H9 (cell line): ENCODE measurements around the gene MLST8. TPM values are rescaled to one million over a fixed set of nuclear protein-coding genes. Genes with fewer than 3 reads are reported as not detected.
A peak's percentile ranks its signal among the peaks of the same experiment; 100 is the strongest.

Experiments used
- DNase-seq: peaks from one replicate; pipeline ENCODE4 v3.0.0-alpha.2; 2017
- H2AFZ ChIP-seq: one replicate; pipeline ENCODE4 v1.6.1; 2013; ENCODE audit warnings: mild to moderate bottlenecking, low read length, control low read depth, moderate library complexity
- H2AK5ac ChIP-seq: 2 replicates; pipeline ENCODE4 v1.6.1; 2013; ENCODE audit warnings: low read length, control low read depth, mixed read lengths; ENCODE audit not compliant: insufficient read length
- H2BK120ac ChIP-seq: one replicate; pipeline ENCODE4 v1.6.1; 2013; ENCODE audit warnings: low read depth, mild to moderate bottlenecking, low read length, control low read depth, inconsistent platforms; ENCODE audit not compliant: poor library complexity, severe bottlenecking
- H2BK12ac ChIP-seq: 2 replicates; pipeline ENCODE4 v1.6.1; 2013; ENCODE audit warnings: low read length, control low read depth, mixed read lengths, low read depth; ENCODE audit not compliant: insufficient read length
- H2BK15ac ChIP-seq: 2 replicates; pipeline ENCODE4 v1.6.1; 2013; ENCODE audit warnings: low read depth, low read length, control low read depth
- H2BK20ac ChIP-seq: one replicate; pipeline ENCODE4 v1.6.1; 2013; ENCODE audit warnings: low read depth, mild to moderate bottlenecking, low read length, control low read depth, inconsistent platforms; ENCODE audit not compliant: poor library complexity, severe bottlenecking
- H2BK5ac ChIP-seq: 2 replicates; pipeline ENCODE4 v1.6.1; 2013; ENCODE audit warnings: low read length, control low read depth, mixed read lengths; ENCODE audit not compliant: insufficient read length
- H3K14ac ChIP-seq: 2 replicates; pipeline ENCODE4 v1.6.1; 2013; ENCODE audit warnings: low read length, control low read depth; ENCODE audit not compliant: insufficient read depth
- H3K18ac ChIP-seq: 2 replicates; pipeline ENCODE4 v1.6.1; 2013; ENCODE audit warnings: low read depth, mild to moderate bottlenecking, mixed read lengths, low read length, control low read depth; ENCODE audit not compliant: insufficient read length
- H3K23ac ChIP-seq: 2 replicates; pipeline ENCODE4 v1.6.1; 2013; ENCODE audit warnings: low read length, control low read depth, mixed read lengths, low read depth; ENCODE audit not compliant: insufficient read length
- H3K23me2 ChIP-seq: 2 replicates; pipeline ENCODE4 v1.6.1; 2013; ENCODE audit warnings: low read depth, mild to moderate bottlenecking, mixed read lengths, low read length, control low read depth; ENCODE audit not compliant: insufficient read length, poor library complexity, severe bottlenecking
- H3K27ac ChIP-seq: 2 replicates; pipeline ENCODE4 v1.5.1; 2013; ENCODE audit warnings: low read length, control low read depth, mixed read lengths, low read depth; ENCODE audit not compliant: insufficient read length
- H3K27me3 ChIP-seq: 2 replicates; pipeline ENCODE4 v1.6.1; 2013; ENCODE audit warnings: low read length, control low read depth, inconsistent platforms; ENCODE audit not compliant: insufficient read depth
- H3K4ac ChIP-seq: 2 replicates; pipeline ENCODE4 v1.6.1; 2013; ENCODE audit warnings: low read depth, mild to moderate bottlenecking, control low read depth, inconsistent platforms, low read length, moderate library complexity
- H3K4me1 ChIP-seq: 2 replicates; pipeline ENCODE4 v1.6.1; 2013; ENCODE audit warnings: low read length, control low read depth, inconsistent platforms; ENCODE audit not compliant: insufficient read depth
- H3K4me2 ChIP-seq: 2 replicates; pipeline ENCODE4 v1.6.1; 2013; ENCODE audit warnings: low read length, control low read depth, mixed read lengths; ENCODE audit not compliant: insufficient read length, insufficient read depth
- H3K56ac ChIP-seq: 2 replicates; pipeline ENCODE4 v1.6.1; 2013; ENCODE audit warnings: low read depth, mild to moderate bottlenecking, mixed read lengths, low read length, control low read depth; ENCODE audit not compliant: insufficient read length
- H3K79me1 ChIP-seq: 2 replicates; pipeline ENCODE4 v1.6.1; 2013; ENCODE audit warnings: low read depth, mild to moderate bottlenecking, moderate library complexity, low read length, control low read depth, inconsistent platforms; ENCODE audit not compliant: insufficient read depth, poor library complexity, severe bottlenecking
- H3K79me2 ChIP-seq: 2 replicates; pipeline ENCODE4 v1.6.1; 2013; ENCODE audit warnings: low read length, control low read depth, inconsistent platforms; ENCODE audit not compliant: insufficient read depth
- H3K9ac ChIP-seq: 2 replicates; pipeline ENCODE4 v1.6.1; 2013; ENCODE audit warnings: low read length, control low read depth, mixed read lengths; ENCODE audit not compliant: insufficient read length; ENCODE audit errors: extremely low read depth
- H3K9me3 ChIP-seq: one replicate; pipeline ENCODE4 v1.6.1; 2013; ENCODE audit warnings: low read depth, low read length, inconsistent platforms; ENCODE audit not compliant: control insufficient read depth
- H3T11ph ChIP-seq: one replicate; pipeline ENCODE4 v1.6.1; 2013; ENCODE audit warnings: mild to moderate bottlenecking, low read length, control low read depth, inconsistent platforms
- H4K20me1 ChIP-seq: one replicate; pipeline ENCODE4 v1.6.1; 2013; ENCODE audit not compliant: control insufficient read depth, insufficient read length, insufficient read depth
- H4K5ac ChIP-seq: 2 replicates; pipeline ENCODE4 v1.6.1; 2013; ENCODE audit warnings: low read depth, mild to moderate bottlenecking, mixed read lengths, low read length, control low read depth; ENCODE audit not compliant: insufficient read length
- H4K8ac ChIP-seq: replicated peaks from 2 replicates; pipeline ENCODE4 v1.6.1; 2013; ENCODE audit warnings: low read length, control low read depth, mixed read lengths, low read depth; ENCODE audit not compliant: insufficient read length
- H4K91ac ChIP-seq: 2 replicates; pipeline ENCODE4 v1.6.1; 2013; ENCODE audit warnings: low read depth, mild to moderate bottlenecking, moderate library complexity, mixed read lengths, low read length, control low read depth; ENCODE audit not compliant: insufficient read length
- H3K27ac Mint-ChIP-seq, 3 experiments: 2 replicates in 2 of 3; 3 replicates in 1 of 3; pipeline ENCODE4 v1.8.0; 2020 to 2021; ENCODE audit warnings: mixed read lengths in 3 of 3, mild to moderate bottlenecking in 1 of 3, moderate library complexity in 1 of 3
- H3K27me3 Mint-ChIP-seq: 2 replicates; pipeline ENCODE4 v1.8.0; 2021; ENCODE audit warnings: low read depth, mild to moderate bottlenecking, moderate library complexity, mixed read lengths
- H3K36me3 Mint-ChIP-seq, 3 experiments: 2 replicates in 2 of 3; 3 replicates in 1 of 3; pipeline ENCODE4 v1.8.0; 2020 to 2021; ENCODE audit warnings: low read depth in 3 of 3, mixed read lengths in 3 of 3; ENCODE audit not compliant: insufficient read depth in 1 of 3
- H3K4me1 Mint-ChIP-seq, 2 experiments: 2 replicates each; pipeline ENCODE4 v1.8.0; 2020; ENCODE audit warnings: mixed read lengths in 2 of 2
- H3K4me3 Mint-ChIP-seq, 2 experiments: 2 replicates in 1 of 2; 3 replicates in 1 of 2; pipeline ENCODE4 v1.8.0; 2020 to 2021; ENCODE audit warnings: mild to moderate bottlenecking in 2 of 2, mixed read lengths in 2 of 2, moderate library complexity in 1 of 2
- H3K9me3 Mint-ChIP-seq, 2 experiments: 2 replicates in 1 of 2; 3 replicates in 1 of 2; pipeline ENCODE4 v1.8.0; 2020; ENCODE audit warnings: mild to moderate bottlenecking in 2 of 2, mixed read lengths in 2 of 2, moderate library complexity in 1 of 2
- WGBS: extraction: QIAGEN DNeasy Blood & Tissue Kit; methylation state at CpG from one replicate; pipeline ENCODE4 v1.1.7; 2013; ENCODE audit warnings: missing lambda C conversion rate, low lambda C conversion rate, mixed read lengths; ENCODE audit not compliant: insufficient read length; ENCODE audit errors: extremely low coverage; 5-methylcytosine and 5-hydroxymethylcytosine counted together
- total RNA-seq: library from RNA; stranded (reverse); gene quantifications from 2 replicates; pipeline ENCODE4 v1.2.1, GENCODE V29; 2021
- TF ChIP-seq, protein P1 (sequence below): fragments of 200-600 bp; sonication (generic); conservative IDR thresholded peaks from 3 replicates; pipeline ENCODE4 v1.8.0; 2021; ENCODE audit warnings: antibody characterized with exemption, mild to moderate bottlenecking

Gene MLST8
- total RNA-seq, 1 experiment from 2014 or later, result 74.5 TPM

DNA sequence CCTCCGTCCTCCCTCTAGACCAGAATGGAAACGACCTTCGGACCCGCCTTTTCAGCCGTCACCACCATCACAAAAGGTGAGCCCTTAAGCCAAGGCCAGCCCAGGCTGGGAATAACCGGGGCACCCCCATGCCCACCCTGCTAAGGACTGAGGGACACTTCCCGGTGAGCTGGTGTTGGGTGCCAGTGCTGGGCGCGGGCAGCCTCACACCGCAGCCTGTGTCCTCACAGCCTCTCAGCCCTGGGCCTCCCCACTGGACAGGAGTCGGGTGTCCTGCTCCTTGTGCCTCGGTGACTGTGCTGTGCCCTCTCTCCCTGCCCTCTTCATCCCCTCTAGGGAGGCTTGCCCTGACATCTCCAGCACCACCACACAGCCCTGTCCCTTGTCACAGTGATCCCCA is 39.4 kb upstream of the MLST8 start:
- DNase-seq, result no peak
- no peaks in the 10 kb centered on the region for H3K23me2 ChIP-seq
- Mint-ChIP-seq H3K27ac (peak overlapping the region; percentile 49 to 85 (median 52); a peak in 3 of 7 replicates), H3K4me3 (no peak overlapping the region), H3K27me3 (no peaks in the 10 kb centered on the region), H3K9me3 (no peaks in the 10 kb centered on the region), H3K4me1 (no peaks in the 10 kb centered on the region), H3K36me3 (peaks cover 9 to 31% (median 31%) of the 10 kb centered on the region in 3 experiments)
- H3K56ac ChIP-seq, result no peak overlapping the region
- no peak overlapping the region for H2AK5ac ChIP-seq
- H3K18ac ChIP-seq, result no peak overlapping the region
- H3K27me3 ChIP-seq, result no peaks in the 10 kb centered on the region
- H2AFZ ChIP-seq, result no peak overlapping the region
- H4K20me1 ChIP-seq, result peaks cover 2% of the 10 kb centered on the region
- peaks cover 10% of the 10 kb centered on the region; the same call in 1 of the 2 replicates for H3K79me2 ChIP-seq
- H4K5ac ChIP-seq, result no peak overlapping the region
- no peak overlapping the region for H2BK120ac ChIP-seq
- no peak overlapping the region for H3K9ac ChIP-seq
- H3K4me2 ChIP-seq, result no peak overlapping the region
- WGBS, result no CpG with 5 or more reads among the region's 12 CpGs
- H2BK12ac ChIP-seq, result no peak overlapping the region
- H2BK5ac ChIP-seq, result no peak overlapping the region
- H3K79me1 ChIP-seq, result no peaks in the 10 kb centered on the region
- H3K4ac ChIP-seq, result no peak overlapping the region
- no peaks in the 10 kb centered on the region for H3K4me1 ChIP-seq
- TF ChIP-seq, protein P1, sequence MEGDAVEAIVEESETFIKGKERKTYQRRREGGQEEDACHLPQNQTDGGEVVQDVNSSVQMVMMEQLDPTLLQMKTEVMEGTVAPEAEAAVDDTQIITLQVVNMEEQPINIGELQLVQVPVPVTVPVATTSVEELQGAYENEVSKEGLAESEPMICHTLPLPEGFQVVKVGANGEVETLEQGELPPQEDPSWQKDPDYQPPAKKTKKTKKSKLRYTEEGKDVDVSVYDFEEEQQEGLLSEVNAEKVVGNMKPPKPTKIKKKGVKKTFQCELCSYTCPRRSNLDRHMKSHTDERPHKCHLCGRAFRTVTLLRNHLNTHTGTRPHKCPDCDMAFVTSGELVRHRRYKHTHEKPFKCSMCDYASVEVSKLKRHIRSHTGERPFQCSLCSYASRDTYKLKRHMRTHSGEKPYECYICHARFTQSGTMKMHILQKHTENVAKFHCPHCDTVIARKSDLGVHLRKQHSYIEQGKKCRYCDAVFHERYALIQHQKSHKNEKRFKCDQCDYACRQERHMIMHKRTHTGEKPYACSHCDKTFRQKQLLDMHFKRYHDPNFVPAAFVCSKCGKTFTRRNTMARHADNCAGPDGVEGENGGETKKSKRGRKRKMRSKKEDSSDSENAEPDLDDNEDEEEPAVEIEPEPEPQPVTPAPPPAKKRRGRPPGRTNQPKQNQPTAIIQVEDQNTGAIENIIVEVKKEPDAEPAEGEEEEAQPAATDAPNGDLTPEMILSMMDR, result no peak
- no peak overlapping the region for H3T11ph ChIP-seq
- H3K23ac ChIP-seq, result no peak overlapping the region
- no peak overlapping the region for H2BK20ac ChIP-seq
- H3K9me3 ChIP-seq, result no peaks in the 10 kb centered on the region
- H3K27ac ChIP-seq, result no peak overlapping the region
- no peak overlapping the region for H4K8ac ChIP-seq
- no peak overlapping the region; the same call in 1 of the 2 replicates for H2BK15ac ChIP-seq
- no peak overlapping the region for H3K14ac ChIP-seq
- no peak overlapping the region for H4K91ac ChIP-seq
